HL-60/S4 (cell line): ENCODE data around the gene MAP7D3.
"Not testable (repeated sequence)": the region's sequence is repeated elsewhere in the genome, so short reads cannot be mapped to it uniquely, and the experiment has no call there.

Experiments
- in situ Hi-C: fragments of 300-500 bp; cut with MboI; formaldehyde crosslinking; loops from 2 replicates; pipeline ENCODE4 v1.14.3; 2022; ENCODE audit warnings: low sequenced_read_pairs

MAP7D3 gene

GRCh38 chrX:136189222-136189621, 62.0 kb downstream of the MAP7D3 start:
- in situ Hi-C loops = no loop called here

- in situ Hi-C loops = no loop called here
Observed at GRCh38 chrX:136186023-136186413, 65.2 kb downstream of the MAP7D3 start.

GRCh38 chrX:136185401-136186022, 65.7 kb downstream of the MAP7D3 start:
- in situ Hi-C loops = no loop called here

- in situ Hi-C loops = no loop called here
Observed at GRCh38 chrX:136183917-136184316, 67.3 kb downstream of the MAP7D3 start.

- in situ Hi-C loops = no loop called here
Observed at GRCh38 chrX:136183172-136183571, 68.0 kb downstream of the MAP7D3 start.

GRCh38 chrX:136182414-136182813, 68.8 kb downstream of the MAP7D3 start:
- in situ Hi-C loops = no loop called here

GRCh38 chrX:136179133-136179532, 72.1 kb downstream of the MAP7D3 start:
- in situ Hi-C loops = no loop called here

- in situ Hi-C loops = no loop called here
Observed at GRCh38 chrX:136176399-136176825, 74.8 kb downstream of the MAP7D3 start.

- in situ Hi-C loops = no loop called here
Observed at GRCh38 chrX:136171420-136171819, 79.8 kb downstream of the MAP7D3 start.

GRCh38 chrX:136170139-136170800, 80.9 kb downstream of the MAP7D3 start:
- in situ Hi-C loops = no loop called here

- in situ Hi-C loops = no loop called here
Observed at GRCh38 chrX:136168929-136169735, 82.1 kb downstream of the MAP7D3 start.

GRCh38 chrX:136167989-136168388, 83.2 kb downstream of the MAP7D3 start:
- in situ Hi-C loops = not testable (repeated sequence)

GRCh38 chrX:136166221-136166855, 84.9 kb downstream of the MAP7D3 start:
- in situ Hi-C loops = no loop called here

GRCh38 chrX:136165406-136165805, 85.8 kb downstream of the MAP7D3 start:
- in situ Hi-C loops = no loop called here

- in situ Hi-C loops = no loop called here
Observed at GRCh38 chrX:136163689-136164088, 87.5 kb downstream of the MAP7D3 start.
